Uterus (tissue), 4 donors: ENCODE data around the gene FZD1. TPM values are rescaled to one million over a fixed set of nuclear protein-coding genes. Genes with fewer than 3 reads are reported as not detected.

Experiments
- DNase-seq, 2 donors: peaks; one replicate each; pipeline ENCODE4 v3.0.0-alpha.2; 2019 to 2020
- H3K27ac ChIP-seq, 2 donors: fragments of 200-600 bp; sonication (generic); 1 replicate in 1 of 2; 2 replicates in 1 of 2; pipeline ENCODE4 v1.5.1; 2016 to 2018
- H3K27me3 ChIP-seq, 2 donors: fragments of 200-600 bp; sonication (generic); one replicate each; pipeline ENCODE4 v1.5.1; 2018 to 2019; ENCODE audit warnings: control low read depth in 1 of 2
- H3K36me3 ChIP-seq, 2 donors: fragments of 200-600 bp; sonication (generic); one replicate each; pipeline ENCODE4 v1.5.1; 2019; ENCODE audit warnings: control low read depth in 1 of 2
- H3K4me1 ChIP-seq, 2 donors: fragments of 200-600 bp; sonication (generic); one replicate each; pipeline ENCODE4 v1.5.1; 2018 to 2019; ENCODE audit warnings: control low read depth in 1 of 2
- H3K4me3 ChIP-seq, 2 donors: fragments of 200-600 bp; sonication (generic); 1 replicate in 1 of 2; 2 replicates in 1 of 2; pipeline ENCODE4 v1.5.1; 2018 to 2019; ENCODE audit warnings: mild to moderate bottlenecking in 1 of 2
- H3K9me3 ChIP-seq, 2 donors: fragments of 200-600 bp; sonication (generic); one replicate each; pipeline ENCODE4 v1.5.1; 2019; ENCODE audit warnings: control low read depth in 1 of 2
- CTCF ChIP-seq, 4 experiments: fragments of 200-600 bp in 2 of 4; fragments of 450-650 bp in 2 of 4; sonication (generic) in 2 of 4; IDR thresholded peaks; one replicate each; pipeline ENCODE4 v1.5.1; 2016 to 2019; ENCODE audit warnings: antibody characterized with exemption in 4 of 4, mild to moderate bottlenecking in 2 of 4, moderate library complexity in 1 of 4
- POLR2A ChIP-seq, 2 donors: fragments of 450-650 bp; IDR thresholded peaks; one replicate each; pipeline ENCODE4 v1.6.1; 2016; ENCODE audit warnings: antibody characterized with exemption in 2 of 2, mild to moderate bottlenecking in 1 of 2, moderate library complexity in 1 of 2
- intact Hi-C: fragments of 100-400 bp; cut with DNase I; formaldehyde crosslinking; loops from one replicate; pipeline ENCODE4 v1.15.1; 2023; ENCODE audit warnings: low total_unique reads
- total RNA-seq, 4 donors: library from RNA; depleted of rRNA in 3 of 4; stranded (reverse); fragments of >200 nt in 3 of 4; gene quantifications; one replicate each; pipeline versions ENCODE4 v1.1.0 to v1.2.4, GENCODE V29; 2014 to 2023
- donor health status: DM: yes; HTN: yes; CAD: no.

Gene FZD1
- total RNA-seq, 4 donors from 2014 or later: 5.0 to 39.3 (median 10.2) TPM

GRCh38 chr7:91314591-91315323, 50.5 kb downstream of the FZD1 start:
- Histone ChIP-seq H3K9me3 (no peaks in the 10 kb centered on the region), H3K4me3 (no peak overlapping the region), H3K36me3 (no peaks in the 10 kb centered on the region), H3K27me3 (no peaks in the 10 kb centered on the region), H3K27ac (no peak overlapping the region), H3K4me1 (no peaks in the 10 kb centered on the region)
- no peak for DNase-seq
- TF ChIP-seq POLR2A (IDR thresholded peaks at IDR 0.05): no peak
- no peak for TF ChIP-seq CTCF (IDR thresholded peaks at IDR 0.05)
- intact Hi-C loops: no loop called here

DNA sequence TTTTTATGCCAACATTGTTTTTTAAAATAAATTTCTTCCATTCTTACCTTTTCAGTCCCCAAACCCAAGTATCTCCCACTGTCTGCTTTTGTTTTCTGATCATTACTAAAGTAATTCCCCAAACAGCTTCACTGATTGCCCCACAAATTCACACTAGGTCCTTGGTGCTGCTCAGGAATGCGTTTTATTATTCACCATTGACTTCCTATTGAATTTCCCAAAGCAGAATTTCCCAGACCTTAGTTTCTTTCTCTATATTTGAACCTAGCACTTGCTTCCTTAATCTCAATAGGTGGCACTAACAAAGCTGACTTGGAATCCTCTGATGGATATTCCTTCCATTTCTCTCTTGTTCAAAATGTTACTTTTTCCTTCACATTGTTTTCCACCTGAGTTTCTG, 52.2 kb downstream of the FZD1 start:
- no peak overlapping the region for H3K27ac ChIP-seq
- no peaks in the 10 kb centered on the region for H3K9me3 ChIP-seq
- no peak overlapping the region for H3K4me3 ChIP-seq
- no peak for DNase-seq
- no peaks in the 10 kb centered on the region for H3K36me3 ChIP-seq
- intact Hi-C loops: no loop called here
- no peaks in the 10 kb centered on the region for H3K27me3 ChIP-seq
- TF ChIP-seq CTCF (IDR thresholded peaks at IDR 0.05) (no peak), POLR2A (IDR thresholded peaks at IDR 0.05) (no peak)
- H3K4me1 ChIP-seq: no peaks in the 10 kb centered on the region

DNA sequence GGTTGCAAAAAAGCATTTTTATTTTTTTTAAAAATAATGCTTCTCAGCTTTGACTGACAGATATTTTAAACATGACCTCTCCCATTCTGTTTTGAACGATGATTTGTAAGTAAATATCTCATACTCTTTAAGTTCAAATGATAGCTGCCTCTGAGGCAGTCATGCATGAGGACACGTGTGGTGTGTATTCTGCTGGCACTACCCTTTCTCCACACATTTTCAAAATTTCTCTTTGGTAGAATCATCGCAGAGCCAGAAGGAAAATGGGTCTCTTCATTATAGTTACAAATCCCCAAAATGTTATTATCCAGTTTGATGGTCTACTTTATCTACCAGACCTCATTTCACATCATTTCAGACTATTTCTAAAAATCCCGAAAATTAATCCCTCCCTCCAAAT, 55.1 kb downstream of the FZD1 start:
- no peak overlapping the region for H3K27ac ChIP-seq
- intact Hi-C loops: no loop called here

GRCh38 chr7:91320366-91321078, 56.3 kb downstream of the FZD1 start:
- intact Hi-C loops: no loop called here
- Histone ChIP-seq H3K4me3 (no peak overlapping the region), H3K4me1 (no peaks in the 10 kb centered on the region), H3K9me3 (no peaks in the 10 kb centered on the region), H3K27me3 (no peaks in the 10 kb centered on the region), H3K36me3 (no peaks in the 10 kb centered on the region), H3K27ac (no peak overlapping the region)
- no peak for DNase-seq
- TF ChIP-seq POLR2A (IDR thresholded peaks at IDR 0.05): no peak
- no peak for TF ChIP-seq CTCF (IDR thresholded peaks at IDR 0.05)

More for the DNA sequence above, 55.1 kb downstream of the FZD1 start:
- no peak for TF ChIP-seq POLR2A (IDR thresholded peaks at IDR 0.05)
- Histone ChIP-seq H3K9me3 (no peaks in the 10 kb centered on the region), H3K36me3 (no peaks in the 10 kb centered on the region), H3K27me3 (no peaks in the 10 kb centered on the region), H3K4me3 (no peak overlapping the region), H3K4me1 (no peaks in the 10 kb centered on the region)
- no peak for DNase-seq
